H1 (cell line): ENCODE measurements around the gene CCBE1. TPM values are rescaled to one million over a fixed set of nuclear protein-coding genes. Genes with fewer than 3 reads are reported as not detected.

ENCODE experiments used
- CTCF ChIA-PET: fragments of 300-600 bp; sonication (Branson Sonifier 250); formaldehyde crosslinking; loops from one replicate; lab custom pipeline; 2021; ENCODE audit not compliant: partially characterized antibody; lab: Charles Lee
- POLR2A ChIA-PET: fragments of 300-600 bp; sonication (Branson Sonifier 250); formaldehyde crosslinking; loops from one replicate; lab custom pipeline; 2021; ENCODE audit warnings: inconsistent platforms; ENCODE audit not compliant: partially characterized antibody; lab: Charles Lee
- DNase-seq, 2 experiments: peaks; one replicate each; pipeline versions ENCODE4 v3.0.0 to v3.0.0-alpha.2; 2010 to 2022; ENCODE audit warnings: low spot score in 2 of 2, low read depth in 1 of 2, mixed read lengths in 1 of 2
- FAIRE-seq: peaks from 2 replicates; lab custom pipeline; 2011; peaks lifted over from hg19 to GRCh38; lab: Jason Lieb, UNC
- H2AFZ ChIP-seq: 2 replicates; pipeline ENCODE4 v1.8.1; 2012; ENCODE audit warnings: low read length, inconsistent platforms
- H2AK5ac ChIP-seq: 2 replicates; pipeline ENCODE4 v1.6.1; 2013; ENCODE audit warnings: low read depth, low read length
- H2BK120ac ChIP-seq: replicated peaks from 2 replicates; pipeline ENCODE3; 2013; ENCODE audit warnings: low read depth, low read length, inconsistent platforms
- H2BK12ac ChIP-seq: 2 replicates; pipeline ENCODE4 v1.6.1; 2013; ENCODE audit warnings: low read depth, low read length
- H2BK15ac ChIP-seq: 2 replicates; pipeline ENCODE4 v1.6.1; 2013; ENCODE audit warnings: low read length
- H2BK20ac ChIP-seq: 2 replicates; pipeline ENCODE4 v1.6.1; 2013; ENCODE audit warnings: low read length
- H2BK5ac ChIP-seq: 2 replicates; pipeline ENCODE4 v1.6.1; 2013; ENCODE audit warnings: low read depth, low read length
- H3K14ac ChIP-seq: 2 replicates; pipeline ENCODE4 v1.6.1; 2013; ENCODE audit warnings: inconsistent platforms; ENCODE audit not compliant: insufficient read length
- H3K18ac ChIP-seq: 2 replicates; pipeline ENCODE4 v1.6.1; 2013; ENCODE audit warnings: low read length; ENCODE audit errors: extremely low read depth
- H3K23ac ChIP-seq: 2 replicates; pipeline ENCODE4 v1.6.1; 2013; ENCODE audit warnings: inconsistent platforms; ENCODE audit not compliant: insufficient read length
- H3K23me2 ChIP-seq: 2 replicates; pipeline ENCODE4 v1.6.1; 2013; ENCODE audit warnings: low read depth, low read length
- H3K27ac ChIP-seq: 2 replicates; pipeline ENCODE4 v1.6.1; 2011; ENCODE audit warnings: low read depth, low read length, inconsistent platforms
- H3K27me3 ChIP-seq, 4 experiments: replicated peaks in 1 of 4; 1 replicate in 1 of 4; 2 replicates in 3 of 4; pipeline versions ENCODE4 v1.6.1 to v1.8.1; 2011 to 2013; ENCODE audit warnings: low read length in 3 of 4, mild to moderate bottlenecking in 3 of 4, inconsistent platforms in 2 of 4, mixed read lengths in 2 of 4, moderate library complexity in 1 of 4; ENCODE audit not compliant: control insufficient read depth in 3 of 4, insufficient read depth in 3 of 4; ENCODE audit errors: extremely low read depth in 1 of 4
- H3K36me3 ChIP-seq, 4 experiments: 2 replicates each; pipeline versions ENCODE4 v1.6.1 to v1.8.1; 2011 to 2013; ENCODE audit warnings: mild to moderate bottlenecking in 4 of 4, low read length in 3 of 4, moderate library complexity in 2 of 4, control low read depth in 1 of 4, inconsistent platforms in 1 of 4; ENCODE audit not compliant: insufficient read depth in 4 of 4, control insufficient read depth in 2 of 4
- H3K4ac ChIP-seq: replicated peaks from 2 replicates; pipeline ENCODE3; 2013; ENCODE audit warnings: low read length, low read depth, mixed read lengths, inconsistent platforms; ENCODE audit not compliant: insufficient read length
- H3K4me1 ChIP-seq, 4 experiments: replicated peaks in 1 of 4; 1 replicate in 1 of 4; 2 replicates in 3 of 4; pipeline versions ENCODE4 v1.6.1 to v1.8.1; 2011 to 2013; ENCODE audit warnings: low read length in 3 of 4, inconsistent platforms in 2 of 4, mixed read lengths in 1 of 4; ENCODE audit not compliant: insufficient read depth in 4 of 4, control insufficient read depth in 3 of 4
- H3K4me2 ChIP-seq, 2 experiments: 2 replicates each; pipeline versions ENCODE4 v1.6.1 to v1.8.1; 2011 to 2013; ENCODE audit warnings: low read depth in 2 of 2, low read length in 2 of 2, control low read depth in 1 of 2, inconsistent platforms in 1 of 2, mild to moderate bottlenecking in 1 of 2; ENCODE audit not compliant: insufficient read depth in 1 of 2
- H3K4me3 ChIP-seq, 4 experiments: fragments of 200-600, 300-600 bp in 1 of 4; sonication (generic), shearing (Covaris generic), sonication (Bioruptor Twin) in 1 of 4; 2 replicates each; pipeline versions ENCODE4 v1.5.1 to v1.8.1; 2011 to 2016; ENCODE audit warnings: low read length in 4 of 4, low read depth in 3 of 4, control low read depth in 2 of 4, inconsistent platforms in 2 of 4, mild to moderate bottlenecking in 2 of 4, mixed read lengths in 1 of 4, moderate library complexity in 1 of 4; ENCODE audit not compliant: insufficient read depth in 2 of 4; ENCODE audit errors: extremely low read depth in 1 of 4
- H3K56ac ChIP-seq: replicated peaks from 2 replicates; pipeline ENCODE3; 2013; ENCODE audit warnings: low read depth, mild to moderate bottlenecking, mixed read lengths, low read length, inconsistent platforms; ENCODE audit not compliant: insufficient read length
- H3K79me1 ChIP-seq: 2 replicates; pipeline ENCODE4 v1.6.1; 2013; ENCODE audit warnings: low read depth, low read length, control low read depth
- H3K79me2 ChIP-seq, 2 experiments: 2 replicates each; pipeline versions ENCODE4 v1.6.1 to v1.8.1; 2012 to 2013; ENCODE audit warnings: low read length in 2 of 2, mild to moderate bottlenecking in 2 of 2, inconsistent platforms in 1 of 2; ENCODE audit not compliant: insufficient read depth in 2 of 2, control insufficient read depth in 1 of 2
- H3K9ac ChIP-seq, 4 experiments: replicated peaks in 1 of 4; 1 replicate in 1 of 4; 2 replicates in 3 of 4; pipeline versions ENCODE4 v1.6.1 to v1.8.1; 2011 to 2013; ENCODE audit warnings: low read depth in 3 of 4, low read length in 3 of 4, control low read depth in 2 of 4, mild to moderate bottlenecking in 2 of 4, moderate library complexity in 2 of 4, inconsistent platforms in 1 of 4; ENCODE audit errors: extremely low read depth in 1 of 4
- H3K9me3 ChIP-seq, 2 experiments: 2 replicates each; pipeline versions ENCODE4 v1.6.1 to v1.8.1; 2012 to 2013; ENCODE audit warnings: mild to moderate bottlenecking in 2 of 2, moderate library complexity in 2 of 2, control low read depth in 1 of 2, inconsistent platforms in 1 of 2, low read depth in 1 of 2, low read length in 1 of 2, mixed read lengths in 1 of 2; ENCODE audit not compliant: insufficient read depth in 2 of 2
- H4K20me1 ChIP-seq, 2 experiments: replicated peaks in 1 of 2; 2 replicates each; pipeline versions ENCODE3 to v1.8.1; 2011 to 2013; ENCODE audit warnings: inconsistent platforms in 2 of 2, low read length in 2 of 2, mild to moderate bottlenecking in 1 of 2; ENCODE audit not compliant: insufficient read depth in 2 of 2, control insufficient read depth in 1 of 2
- H4K5ac ChIP-seq: 2 replicates; pipeline ENCODE4 v1.6.1; 2013; ENCODE audit warnings: low read length, low read depth, mixed read lengths, inconsistent platforms; ENCODE audit not compliant: insufficient read length
- H4K8ac ChIP-seq: 2 replicates; pipeline ENCODE4 v1.8.0; 2013; ENCODE audit warnings: mild to moderate bottlenecking, moderate library complexity, low read length, inconsistent platforms; ENCODE audit not compliant: insufficient read depth; ENCODE audit errors: extremely low read depth
- H4K91ac ChIP-seq: replicated peaks from 2 replicates; pipeline ENCODE3; 2013; ENCODE audit warnings: low read length, mixed read lengths, inconsistent platforms; ENCODE audit not compliant: insufficient read length
- ASH2L ChIP-seq: fragments of 200-600, 300-600 bp; sonication (generic); IDR thresholded peaks from one replicate; pipeline ENCODE4 v1.7.1; 2017; ENCODE audit warnings: low read length
- CEBPB ChIP-seq: IDR thresholded peaks from 2 replicates; pipeline ENCODE4 v1.6.1; 2012; ENCODE audit warnings: low read depth, low read length
- EP300 ChIP-seq, 2 experiments: IDR thresholded peaks; 1 replicate in 1 of 2; 2 replicates in 1 of 2; pipeline ENCODE4 v1.6.1; 2011 to 2012; ENCODE audit warnings: low read depth in 2 of 2, low read length in 2 of 2, mild to moderate bottlenecking in 2 of 2, borderline replicate concordance in 1 of 2, inconsistent platforms in 1 of 2, moderate library complexity in 1 of 2
- HDAC2 ChIP-seq, 2 experiments: fragments of 300-600 bp in 1 of 2; sonication (generic) in 1 of 2; IDR thresholded peaks; 2 replicates each; pipeline ENCODE4 v1.6.1; 2011 to 2012; ENCODE audit warnings: low read depth in 2 of 2, low read length in 2 of 2, mild to moderate bottlenecking in 2 of 2, moderate library complexity in 2 of 2, borderline replicate concordance in 1 of 2, inconsistent platforms in 1 of 2
- POLR2AphosphoS5 ChIP-seq: IDR thresholded peaks from 2 replicates; pipeline ENCODE4 v1.6.1; 2011; ENCODE audit warnings: low read depth, low read length
- RAD21 ChIP-seq, 2 experiments: IDR thresholded peaks in 1 of 2; conservative IDR thresholded peaks in 1 of 2; 2 replicates each; pipeline ENCODE4 v1.6.1; 2011; ENCODE audit warnings: low read depth in 2 of 2, low read length in 2 of 2, improper control_type of control experiment in 1 of 2, inconsistent platforms in 1 of 2, mild to moderate bottlenecking in 1 of 2, moderate library complexity in 1 of 2
- RNF2 ChIP-seq: fragments of 200-900, 300-1000 bp; sonication (generic); IDR thresholded peaks from 2 replicates; pipeline ENCODE4 v1.7.1; 2016; ENCODE audit warnings: borderline replicate concordance, low read depth, mild to moderate bottlenecking, antibody characterized with exemption, low read length; ENCODE audit not compliant: poor library complexity, severe bottlenecking; ENCODE audit errors: missing control alignments
- RXRA ChIP-seq: IDR thresholded peaks from 2 replicates; pipeline ENCODE4 v1.6.1; 2011; ENCODE audit warnings: low read depth, mild to moderate bottlenecking, low read length, moderate library complexity; ENCODE audit not compliant: insufficient read depth
- TAF7 ChIP-seq: optimal IDR thresholded peaks from 2 replicates; pipeline ENCODE3; 2011; ENCODE audit warnings: low read depth, mild to moderate bottlenecking, inconsistent platforms, low read length, moderate library complexity, borderline replicate concordance
- TCF12 ChIP-seq: IDR thresholded peaks from 2 replicates; pipeline ENCODE4 v1.6.1; 2011; ENCODE audit warnings: low read depth, mild to moderate bottlenecking, low read length
- WGBS, 2 experiments: shearing (Covaris generic) in 1 of 2; methylation state at CpG; one replicate each; pipeline versions ENCODE4 v1.1.6 to v1.1.7; 2013 to 2015; ENCODE audit warnings: low lambda C conversion rate in 2 of 2, mixed read lengths in 2 of 2, inconsistent platforms in 1 of 2, low coverage in 1 of 2, missing lambda C conversion rate in 1 of 2; ENCODE audit not compliant: insufficient replicate concordance in 2 of 2, insufficient coverage in 1 of 2, insufficient read length in 1 of 2; ENCODE audit errors: extremely low coverage in 1 of 2, missing lambda C conversion rate in 1 of 2; 5-methylcytosine and 5-hydroxymethylcytosine counted together
- polyA plus RNA-seq, 7 experiments: library from polyadenylated mRNA; depleted of rRNA in 3 of 7; stranded (reverse) in 5 of 7; unstranded in 2 of 7; fragments of >200 nt in 5 of 7; fragments of 200-250 nt in 2 of 7; gene quantifications; 1 replicate in 5 of 7; 2 replicates in 1 of 7; 4 replicates in 1 of 7; pipeline versions ENCODE4 v1.2.1 to v1.2.3, GENCODE V29; 2011 to 2013; ENCODE audit warnings: missing spikeins in 2 of 7, mixed read lengths in 2 of 7
- total RNA-seq: library from RNA; stranded (reverse); fragmentation: NEBNext Ultra II Directional; extraction: Animal tissue kit (Norgen Biotek cat#: 25700); gene quantifications from 2 replicates; pipeline ENCODE4 v1.2.1, GENCODE V29; 2021
- TF ChIP-seq, protein P1 (sequence below): IDR thresholded peaks from 2 replicates; pipeline ENCODE4 v1.6.1; 2011; ENCODE audit warnings: low read depth, mild to moderate bottlenecking, low read length; ENCODE audit not compliant: insufficient read depth

CCBE1 gene
- total and polyA plus RNA-seq, 2 of the 8 experiments (the other 6 are each of a cell fraction or from before 2014, with no cell fraction given) = 2.1 to 2.6 TPM

DNA sequence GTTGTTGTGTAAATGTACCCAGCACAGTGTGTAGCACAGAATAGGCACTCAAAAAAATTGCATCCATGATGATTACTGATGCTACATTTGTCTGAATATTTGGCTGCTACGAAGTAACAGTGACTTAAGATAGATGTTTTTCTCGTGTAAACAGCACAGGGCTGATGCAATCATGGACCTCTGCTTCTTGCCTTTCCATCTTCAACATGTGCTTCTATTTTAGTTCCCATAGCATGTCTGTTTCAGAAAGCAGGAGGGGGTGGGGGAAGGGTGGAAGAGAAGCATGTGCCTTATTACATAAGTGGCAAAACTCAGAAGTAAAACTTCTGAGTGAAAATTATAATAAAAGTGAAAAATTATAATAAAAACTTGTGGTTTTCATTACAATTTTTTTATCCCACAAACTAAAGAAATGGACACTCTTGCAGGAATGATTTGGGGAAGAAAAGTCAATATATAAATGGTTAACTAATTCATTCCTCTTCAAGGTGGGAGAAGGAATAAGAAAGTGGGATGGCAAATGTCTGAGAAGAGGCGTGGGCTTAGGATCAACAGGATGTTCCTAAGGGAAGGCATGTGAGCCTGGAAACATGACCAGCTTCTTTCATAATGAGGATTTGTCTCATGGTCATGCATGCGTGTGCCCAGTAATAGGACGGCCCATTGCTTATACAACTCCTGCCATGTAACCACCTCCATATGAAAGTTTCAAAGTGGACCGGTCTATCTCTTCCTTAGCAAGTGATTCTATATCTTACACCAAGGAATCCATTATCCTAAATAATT lies 27.2 kb downstream of the CCBE1 start:
- Histone ChIP-seq H3K23ac (no peak overlapping the region), H2BK12ac (no peak overlapping the region), H2BK15ac (no peak overlapping the region), H2AK5ac (no peak overlapping the region), H3K56ac (no peak overlapping the region), H3K27me3 (no peaks in the 10 kb centered on the region), H2BK120ac (no peak overlapping the region), H3K18ac (no peak overlapping the region), H3K23me2 (no peaks in the 10 kb centered on the region), H3K79me1 (no peaks in the 10 kb centered on the region), H3K4me2 (no peak overlapping the region), H3K4ac (no peak overlapping the region), H2AFZ (no peak overlapping the region), H3K14ac (no peak overlapping the region), H3K27ac (no peak overlapping the region), H4K8ac (no peak overlapping the region), H2BK20ac (no peak overlapping the region), H4K5ac (no peak overlapping the region), H3K9ac (no peak overlapping the region), H3K79me2 (no peaks in the 10 kb centered on the region; a peak in 1 of 4 replicates), H4K91ac (no peak overlapping the region), H3K4me3 (no peak overlapping the region), H3K9me3 (no peaks in the 10 kb centered on the region), H2BK5ac (no peak overlapping the region), H4K20me1 (no peaks in the 10 kb centered on the region), H3K36me3 (no peaks in the 10 kb centered on the region), H3K4me1 (no peaks in the 10 kb centered on the region)
- 88% methylated on average over 6 of the region's 6 CpGs; no CpG with 5 or more reads in 1 of the 2 experiments for WGBS, 2 experiments
- DNase-seq (no peak), FAIRE-seq (no peak)
- ChIA-PET POLR2A (no interaction called here), CTCF (interaction anchor here (0.5 to 1.0 kb wide), 2 partner anchors 151 to 154 kb away, joined by 3 read pairs; no protein-coding TSS in a partner anchor)
- TF ChIP-seq POLR2AphosphoS5 = no peak
- no peak for TF ChIP-seq RAD21 (IDR thresholded peaks at IDR 0.05 in 1 of 2, conservative IDR thresholded peaks at IDR 0.05 in 1 of 2; ENCODE audit: low read depth in 2 of 2, low read length in 2 of 2)
- TF ChIP-seq RXRA = no peak
- TF ChIP-seq TAF7 = no peak
- TF ChIP-seq, protein P1, sequence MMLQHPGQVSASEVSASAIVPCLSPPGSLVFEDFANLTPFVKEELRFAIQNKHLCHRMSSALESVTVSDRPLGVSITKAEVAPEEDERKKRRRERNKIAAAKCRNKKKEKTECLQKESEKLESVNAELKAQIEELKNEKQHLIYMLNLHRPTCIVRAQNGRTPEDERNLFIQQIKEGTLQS = no peak
- no peak for TF ChIP-seq RNF2
- no peak for TF ChIP-seq TCF12
- no peak for TF ChIP-seq HDAC2 (IDR thresholded peaks at IDR 0.05; ENCODE audit: borderline replicate concordance in 1 of 2, low read depth in 2 of 2, low read length in 2 of 2)
- TF ChIP-seq CEBPB = no peak
- no peak for TF ChIP-seq EP300 (IDR thresholded peaks at IDR 0.05; ENCODE audit: borderline replicate concordance in 1 of 2, low read depth in 2 of 2, low read length in 2 of 2)
- TF ChIP-seq ASH2L = no peak
